H1 (cell line): Measurements from ENCODE around the gene SPPL3. TPM values are rescaled to one million over a fixed set of nuclear protein-coding genes. Genes with fewer than 3 reads are reported as not detected.
A peak's percentile ranks its signal among the peaks of the same experiment; 100 is the strongest.

ENCODE experiments used
- CTCF ChIA-PET: fragments of 300-600 bp; sonication (Branson Sonifier 250); formaldehyde crosslinking; loops from one replicate; lab custom pipeline; 2021; ENCODE audit not compliant: partially characterized antibody; lab: Charles Lee
- POLR2A ChIA-PET: fragments of 300-600 bp; sonication (Branson Sonifier 250); formaldehyde crosslinking; loops from one replicate; lab custom pipeline; 2021; ENCODE audit warnings: inconsistent platforms; ENCODE audit not compliant: partially characterized antibody; lab: Charles Lee
- DNase-seq, 2 experiments: peaks; one replicate each; pipeline versions ENCODE4 v3.0.0 to v3.0.0-alpha.2; 2010 to 2022; ENCODE audit warnings: low spot score in 2 of 2, low read depth in 1 of 2, mixed read lengths in 1 of 2
- FAIRE-seq: peaks from 2 replicates; lab custom pipeline; 2011; peaks lifted over from hg19 to GRCh38; lab: Jason Lieb, UNC
- H2AFZ ChIP-seq: 2 replicates; pipeline ENCODE4 v1.8.1; 2012; ENCODE audit warnings: low read length, inconsistent platforms
- H2AK5ac ChIP-seq: 2 replicates; pipeline ENCODE4 v1.6.1; 2013; ENCODE audit warnings: low read depth, low read length
- H2BK120ac ChIP-seq: replicated peaks from 2 replicates; pipeline ENCODE3; 2013; ENCODE audit warnings: low read depth, low read length, inconsistent platforms
- H2BK12ac ChIP-seq: 2 replicates; pipeline ENCODE4 v1.6.1; 2013; ENCODE audit warnings: low read depth, low read length
- H2BK15ac ChIP-seq: 2 replicates; pipeline ENCODE4 v1.6.1; 2013; ENCODE audit warnings: low read length
- H2BK20ac ChIP-seq: 2 replicates; pipeline ENCODE4 v1.6.1; 2013; ENCODE audit warnings: low read length
- H2BK5ac ChIP-seq: 2 replicates; pipeline ENCODE4 v1.6.1; 2013; ENCODE audit warnings: low read depth, low read length
- H3K14ac ChIP-seq: 2 replicates; pipeline ENCODE4 v1.6.1; 2013; ENCODE audit warnings: inconsistent platforms; ENCODE audit not compliant: insufficient read length
- H3K18ac ChIP-seq: 2 replicates; pipeline ENCODE4 v1.6.1; 2013; ENCODE audit warnings: low read length; ENCODE audit errors: extremely low read depth
- H3K23ac ChIP-seq: 2 replicates; pipeline ENCODE4 v1.6.1; 2013; ENCODE audit warnings: inconsistent platforms; ENCODE audit not compliant: insufficient read length
- H3K23me2 ChIP-seq: 2 replicates; pipeline ENCODE4 v1.6.1; 2013; ENCODE audit warnings: low read depth, low read length
- H3K27ac ChIP-seq: 2 replicates; pipeline ENCODE4 v1.6.1; 2011; ENCODE audit warnings: low read depth, low read length, inconsistent platforms
- H3K27me3 ChIP-seq, 4 experiments: replicated peaks in 1 of 4; 1 replicate in 1 of 4; 2 replicates in 3 of 4; pipeline versions ENCODE4 v1.6.1 to v1.8.1; 2011 to 2013; ENCODE audit warnings: low read length in 3 of 4, mild to moderate bottlenecking in 3 of 4, inconsistent platforms in 2 of 4, mixed read lengths in 2 of 4, moderate library complexity in 1 of 4; ENCODE audit not compliant: control insufficient read depth in 3 of 4, insufficient read depth in 3 of 4; ENCODE audit errors: extremely low read depth in 1 of 4
- H3K36me3 ChIP-seq, 4 experiments: 2 replicates each; pipeline versions ENCODE4 v1.6.1 to v1.8.1; 2011 to 2013; ENCODE audit warnings: mild to moderate bottlenecking in 4 of 4, low read length in 3 of 4, moderate library complexity in 2 of 4, control low read depth in 1 of 4, inconsistent platforms in 1 of 4; ENCODE audit not compliant: insufficient read depth in 4 of 4, control insufficient read depth in 2 of 4
- H3K4ac ChIP-seq: replicated peaks from 2 replicates; pipeline ENCODE3; 2013; ENCODE audit warnings: low read length, low read depth, mixed read lengths, inconsistent platforms; ENCODE audit not compliant: insufficient read length
- H3K4me1 ChIP-seq, 4 experiments: replicated peaks in 1 of 4; 1 replicate in 1 of 4; 2 replicates in 3 of 4; pipeline versions ENCODE4 v1.6.1 to v1.8.1; 2011 to 2013; ENCODE audit warnings: low read length in 3 of 4, inconsistent platforms in 2 of 4, mixed read lengths in 1 of 4; ENCODE audit not compliant: insufficient read depth in 4 of 4, control insufficient read depth in 3 of 4
- H3K4me2 ChIP-seq, 2 experiments: 2 replicates each; pipeline versions ENCODE4 v1.6.1 to v1.8.1; 2011 to 2013; ENCODE audit warnings: low read depth in 2 of 2, low read length in 2 of 2, control low read depth in 1 of 2, inconsistent platforms in 1 of 2, mild to moderate bottlenecking in 1 of 2; ENCODE audit not compliant: insufficient read depth in 1 of 2
- H3K4me3 ChIP-seq, 4 experiments: fragments of 200-600, 300-600 bp in 1 of 4; sonication (generic), shearing (Covaris generic), sonication (Bioruptor Twin) in 1 of 4; 2 replicates each; pipeline versions ENCODE4 v1.5.1 to v1.8.1; 2011 to 2016; ENCODE audit warnings: low read length in 4 of 4, low read depth in 3 of 4, control low read depth in 2 of 4, inconsistent platforms in 2 of 4, mild to moderate bottlenecking in 2 of 4, mixed read lengths in 1 of 4, moderate library complexity in 1 of 4; ENCODE audit not compliant: insufficient read depth in 2 of 4; ENCODE audit errors: extremely low read depth in 1 of 4
- H3K56ac ChIP-seq: replicated peaks from 2 replicates; pipeline ENCODE3; 2013; ENCODE audit warnings: low read depth, mild to moderate bottlenecking, mixed read lengths, low read length, inconsistent platforms; ENCODE audit not compliant: insufficient read length
- H3K79me1 ChIP-seq: 2 replicates; pipeline ENCODE4 v1.6.1; 2013; ENCODE audit warnings: low read depth, low read length, control low read depth
- H3K79me2 ChIP-seq, 2 experiments: 2 replicates each; pipeline versions ENCODE4 v1.6.1 to v1.8.1; 2012 to 2013; ENCODE audit warnings: low read length in 2 of 2, mild to moderate bottlenecking in 2 of 2, inconsistent platforms in 1 of 2; ENCODE audit not compliant: insufficient read depth in 2 of 2, control insufficient read depth in 1 of 2
- H3K9ac ChIP-seq, 4 experiments: replicated peaks in 1 of 4; 1 replicate in 1 of 4; 2 replicates in 3 of 4; pipeline versions ENCODE4 v1.6.1 to v1.8.1; 2011 to 2013; ENCODE audit warnings: low read depth in 3 of 4, low read length in 3 of 4, control low read depth in 2 of 4, mild to moderate bottlenecking in 2 of 4, moderate library complexity in 2 of 4, inconsistent platforms in 1 of 4; ENCODE audit errors: extremely low read depth in 1 of 4
- H3K9me3 ChIP-seq, 2 experiments: 2 replicates each; pipeline versions ENCODE4 v1.6.1 to v1.8.1; 2012 to 2013; ENCODE audit warnings: mild to moderate bottlenecking in 2 of 2, moderate library complexity in 2 of 2, control low read depth in 1 of 2, inconsistent platforms in 1 of 2, low read depth in 1 of 2, low read length in 1 of 2, mixed read lengths in 1 of 2; ENCODE audit not compliant: insufficient read depth in 2 of 2
- H4K20me1 ChIP-seq, 2 experiments: replicated peaks in 1 of 2; 2 replicates each; pipeline versions ENCODE3 to v1.8.1; 2011 to 2013; ENCODE audit warnings: inconsistent platforms in 2 of 2, low read length in 2 of 2, mild to moderate bottlenecking in 1 of 2; ENCODE audit not compliant: insufficient read depth in 2 of 2, control insufficient read depth in 1 of 2
- H4K5ac ChIP-seq: 2 replicates; pipeline ENCODE4 v1.6.1; 2013; ENCODE audit warnings: low read length, low read depth, mixed read lengths, inconsistent platforms; ENCODE audit not compliant: insufficient read length
- H4K8ac ChIP-seq: 2 replicates; pipeline ENCODE4 v1.8.0; 2013; ENCODE audit warnings: mild to moderate bottlenecking, moderate library complexity, low read length, inconsistent platforms; ENCODE audit not compliant: insufficient read depth; ENCODE audit errors: extremely low read depth
- H4K91ac ChIP-seq: replicated peaks from 2 replicates; pipeline ENCODE3; 2013; ENCODE audit warnings: low read length, mixed read lengths, inconsistent platforms; ENCODE audit not compliant: insufficient read length
- ATF2 ChIP-seq: IDR thresholded peaks from 2 replicates; pipeline ENCODE4 v1.6.1; 2012; ENCODE audit warnings: low read length, inconsistent platforms
- CHD2 ChIP-seq: IDR thresholded peaks from 2 replicates; pipeline ENCODE4 v1.6.1; 2012; ENCODE audit warnings: low read length, improper control_type of control experiment
- CTCF ChIP-seq, 3 experiments: IDR thresholded peaks; 1 replicate in 2 of 3; 2 replicates in 1 of 3; pipeline versions ENCODE4 v1.5.1 to v1.6.1; 2011; ENCODE audit warnings: low read length in 3 of 3, mild to moderate bottlenecking in 3 of 3, inconsistent platforms in 2 of 3, low read depth in 1 of 3, moderate library complexity in 1 of 3; ENCODE audit not compliant: insufficient read depth in 1 of 3; ENCODE audit errors: control extremely low read depth in 1 of 3
- GTF2F1 ChIP-seq: IDR thresholded peaks from 2 replicates; pipeline ENCODE4 v1.6.1; 2012; ENCODE audit warnings: low read depth, low read length, improper control_type of control experiment, borderline replicate concordance
- JUND ChIP-seq: IDR thresholded peaks from 2 replicates; pipeline ENCODE4 v1.6.1; 2011; ENCODE audit warnings: mild to moderate bottlenecking, improper control_type of control experiment, low read length
- RNF2 ChIP-seq: fragments of 200-900, 300-1000 bp; sonication (generic); IDR thresholded peaks from 2 replicates; pipeline ENCODE4 v1.7.1; 2016; ENCODE audit warnings: borderline replicate concordance, low read depth, mild to moderate bottlenecking, antibody characterized with exemption, low read length; ENCODE audit not compliant: poor library complexity, severe bottlenecking; ENCODE audit errors: missing control alignments
- WGBS, 2 experiments: shearing (Covaris generic) in 1 of 2; methylation state at CpG; one replicate each; pipeline versions ENCODE4 v1.1.6 to v1.1.7; 2013 to 2015; ENCODE audit warnings: low lambda C conversion rate in 2 of 2, mixed read lengths in 2 of 2, inconsistent platforms in 1 of 2, low coverage in 1 of 2, missing lambda C conversion rate in 1 of 2; ENCODE audit not compliant: insufficient replicate concordance in 2 of 2, insufficient coverage in 1 of 2, insufficient read length in 1 of 2; ENCODE audit errors: extremely low coverage in 1 of 2, missing lambda C conversion rate in 1 of 2; 5-methylcytosine and 5-hydroxymethylcytosine counted together
- polyA plus RNA-seq, 7 experiments: library from polyadenylated mRNA; depleted of rRNA in 3 of 7; stranded (reverse) in 5 of 7; unstranded in 2 of 7; fragments of >200 nt in 5 of 7; fragments of 200-250 nt in 2 of 7; gene quantifications; 1 replicate in 5 of 7; 2 replicates in 1 of 7; 4 replicates in 1 of 7; pipeline versions ENCODE4 v1.2.1 to v1.2.3, GENCODE V29; 2011 to 2013; ENCODE audit warnings: missing spikeins in 2 of 7, mixed read lengths in 2 of 7
- total RNA-seq: library from RNA; stranded (reverse); fragmentation: NEBNext Ultra II Directional; extraction: Animal tissue kit (Norgen Biotek cat#: 25700); gene quantifications from 2 replicates; pipeline ENCODE4 v1.2.1, GENCODE V29; 2021

SPPL3 gene
- total and polyA plus RNA-seq, 2 of the 8 experiments (the other 6 are each of a cell fraction or from before 2014, with no cell fraction given) = 27.3 to 48.4 TPM

- no peak overlapping the region for H3K4ac ChIP-seq
- 0 out of 2 replicates have a peak overlapping the region, but pooled peaks have one; percentile 29 for H2AK5ac ChIP-seq
- no peak overlapping the region; a peak in 1 of 8 replicates for H3K4me3 ChIP-seq
- H2BK5ac ChIP-seq = peak overlapping the region; percentile 90
- peak overlapping the region; percentile 99 for H2BK12ac ChIP-seq
- WGBS, 2 experiments = 65% methylated on average over 15 of the region's 15 CpGs; no CpG with 5 or more reads in 1 of the 2 experiments
- peak overlapping the region; percentile 93 for H2AFZ ChIP-seq
- no peaks in the 10 kb centered on the region for H3K9me3 ChIP-seq
- no peak overlapping the region for H3K23ac ChIP-seq
- H3K4me1 ChIP-seq = peaks cover 3 to 20% (median 11%) of the 10 kb centered on the region in 4 experiments
- H4K8ac ChIP-seq = no peak overlapping the region
- no peak overlapping the region for H3K14ac ChIP-seq
- peak overlapping the region; percentile 19 for H2BK20ac ChIP-seq
- POLR2A ChIA-PET = interaction anchor here (0.9 to 1.8 kb wide), 2 partner anchors 19 to 117 kb away, joined by 3 to 4 read pairs; no protein-coding TSS in a partner anchor
- H3K56ac ChIP-seq = no peak overlapping the region
- no peaks in the 10 kb centered on the region for H3K79me1 ChIP-seq
- H4K91ac ChIP-seq = peak overlapping the region; percentile 71
- H3K4me2 ChIP-seq = peak overlapping the region; percentile 0 to 45; a peak in 3 of 4 replicates
- FAIRE-seq = peak; percentile 32
- H3K18ac ChIP-seq = peak overlapping the region; percentile 71; the same call in 1 of the 2 replicates
- no peak overlapping the region; the same call in 1 of the 2 replicates for H2BK15ac ChIP-seq
- H3K9ac ChIP-seq = no peak overlapping the region; a peak in 2 of 7 replicates
- peak in 1 of 2 experiments; percentile 55 for DNase-seq
- H3K79me2 ChIP-seq = no peaks in the 10 kb centered on the region
- H3K27me3 ChIP-seq = no peaks in the 10 kb centered on the region
- H4K20me1 ChIP-seq = no peaks in the 10 kb centered on the region
- H3K36me3 ChIP-seq = no peaks in the 10 kb centered on the region
- no peak overlapping the region for H4K5ac ChIP-seq
- peak overlapping the region; percentile 68 for H3K27ac ChIP-seq
- H3K23me2 ChIP-seq = no peaks in the 10 kb centered on the region
- peak overlapping the region; percentile 52 for H2BK120ac ChIP-seq
- CTCF ChIA-PET = interaction anchor here (0.6 to 2.9 kb wide), 7 partner anchors 12 to 80 kb away, joined by 3 to 9 read pairs (median 3); no protein-coding TSS in a partner anchor
- no peak for TF ChIP-seq RNF2
- peak; percentile 87 for TF ChIP-seq JUND
- TF ChIP-seq ATF2 = no peak
- TF ChIP-seq CTCF (IDR thresholded peaks at IDR 0.05; ENCODE audit: control extremely low read depth in 1 of 3, insufficient read depth in 1 of 3, low read depth in 1 of 3, low read length in 3 of 3) = no peak
- no peak for TF ChIP-seq GTF2F1
- no peak for TF ChIP-seq CHD2
Measured at GRCh38 chr12:120925740-120926563, 21.8 kb upstream of the SPPL3 start.
